GM18861 (cell line): ENCODE data around the gene LIMS3.
"Not testable (repeated sequence)": the region's sequence is repeated elsewhere in the genome, so short reads cannot be mapped to it uniquely, and the experiment has no call there.

Experiments used
- ATAC-seq: cut with Tn5 transposase; IDR thresholded peaks from one replicate; pipeline ENCODE4 v1.9.1; 2021; ENCODE audit not compliant: unreplicated experiment

The LIMS3 gene

DNA sequence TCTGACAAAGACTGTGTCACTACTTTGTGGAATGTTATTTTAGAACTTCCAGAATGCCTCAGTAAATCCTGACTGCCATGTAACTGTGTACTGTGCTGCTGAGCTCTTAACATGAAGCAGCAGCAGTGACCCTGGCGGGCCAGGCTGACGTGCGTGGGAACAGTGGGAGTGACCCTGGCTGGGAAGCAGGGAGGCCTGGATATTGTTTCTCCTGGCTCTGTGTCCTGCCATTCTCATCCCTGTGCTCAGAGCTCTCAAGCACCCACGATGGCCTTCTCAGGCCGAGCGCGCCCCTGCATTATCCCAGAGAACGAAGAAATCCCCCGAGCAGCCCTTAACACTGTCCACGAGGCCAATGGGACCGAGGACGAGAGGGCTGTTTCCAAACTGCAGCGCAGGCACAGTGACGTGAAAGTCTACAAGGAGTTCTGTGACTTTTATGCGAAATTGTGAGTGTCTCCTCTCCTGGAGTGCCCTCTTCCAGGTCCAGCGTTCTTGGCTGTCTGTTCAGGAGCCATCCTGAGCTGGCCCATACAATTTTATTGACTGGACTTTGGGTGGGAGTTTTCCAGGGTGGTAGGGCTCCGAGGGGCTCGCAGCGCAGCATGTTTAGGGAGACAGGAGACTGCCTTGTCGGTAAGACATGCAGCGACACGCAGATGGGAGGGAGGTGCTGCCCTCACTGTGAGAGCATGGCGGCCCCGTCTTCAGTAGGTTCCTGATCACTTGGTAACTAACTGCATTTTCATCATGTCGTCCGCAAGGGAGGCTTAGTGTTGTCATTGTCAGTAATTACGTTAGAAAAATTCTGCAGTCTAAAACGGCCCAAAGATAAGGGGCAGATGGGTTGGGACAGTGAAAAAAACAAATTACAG, at the start of gene LIMS3:
TSS of gene LIMS3 (plus strand) at position 227 of the 875 bp plus-strand sequence. CDS start at position 268, 41 bp downstream.
- not testable (repeated sequence) for ATAC-seq

GRCh38 chr2:109871129-109871751, 27.2 kb upstream of the LIMS3 start:
- peak; percentile 80 for ATAC-seq

- ATAC-seq = not testable (repeated sequence)
These were observed 21.9 kb upstream of the LIMS3 start for GRCh38 chr2:109876625-109877024.

- ATAC-seq = not testable (repeated sequence)
These were observed 16.4 kb upstream of the LIMS3 start for GRCh38 chr2:109882112-109882511.

- ATAC-seq = not testable (repeated sequence)
These were observed 10.1 kb upstream of the LIMS3 start for GRCh38 chr2:109888414-109888813.

GRCh38 chr2:109889909-109890308, 8.6 kb upstream of the LIMS3 start:
- ATAC-seq = not testable (repeated sequence)

- not testable (repeated sequence) for ATAC-seq
These were observed 7.5 kb upstream of the LIMS3 start for GRCh38 chr2:109891024-109891423.

GRCh38 chr2:109893736-109894135, 4.8 kb upstream of the LIMS3 start:
- not testable (repeated sequence) for ATAC-seq

DNA sequence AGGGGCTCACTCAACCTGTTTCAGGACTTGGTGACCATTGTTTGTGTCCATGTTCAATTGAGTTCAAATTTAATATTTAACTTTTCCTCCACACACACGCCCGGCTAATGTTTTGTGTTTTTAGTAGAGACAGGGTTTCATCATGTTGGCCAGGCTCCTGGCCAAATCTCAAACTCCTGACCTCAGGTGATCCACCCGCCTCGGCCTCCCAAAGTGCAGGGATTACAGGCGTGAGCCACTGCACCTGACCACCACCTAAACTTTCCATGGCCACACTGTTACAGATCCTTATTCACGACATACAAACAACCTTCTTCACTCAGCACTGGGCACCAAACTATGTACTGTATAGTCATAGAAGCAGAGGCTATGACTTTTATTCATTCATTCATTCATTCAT, 4.3 kb upstream of the LIMS3 start:
- not testable (repeated sequence) for ATAC-seq

DNA sequence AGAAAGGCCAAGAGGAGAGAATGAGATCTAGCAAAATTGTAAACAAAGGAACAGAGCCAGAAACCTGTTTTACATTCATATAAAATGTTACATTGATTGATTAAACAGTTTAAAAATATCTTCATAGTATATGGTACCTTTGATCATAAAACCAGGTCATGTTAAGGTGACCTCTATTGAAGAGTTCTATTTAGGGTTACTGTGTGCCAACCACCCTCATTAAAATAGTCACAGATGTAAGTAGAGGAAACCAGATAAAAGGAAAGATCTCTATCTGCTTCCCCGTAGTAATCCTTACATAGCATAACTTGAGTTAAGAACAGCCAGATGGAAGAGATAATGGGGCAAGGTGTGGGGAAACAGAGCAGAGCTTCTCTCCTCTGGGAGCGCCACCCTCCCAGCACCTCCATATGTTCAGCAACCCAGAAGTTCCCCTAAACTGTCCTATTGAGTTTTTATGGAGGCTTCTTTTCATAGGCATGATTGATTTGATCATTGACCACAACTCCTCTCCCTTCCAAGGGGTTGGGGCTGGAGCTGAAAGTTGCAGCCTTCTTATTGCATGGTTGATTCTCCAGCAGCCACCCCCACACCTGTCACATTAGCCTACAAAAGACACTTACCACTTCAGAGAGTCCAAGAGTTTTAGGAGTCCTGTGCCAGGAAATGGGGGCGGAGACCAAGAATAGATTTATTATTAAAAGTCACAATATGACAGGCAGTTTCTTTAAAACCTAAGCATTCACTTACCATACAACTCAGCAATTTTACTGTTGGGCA, 3.2 kb upstream of the LIMS3 start:
- not testable (repeated sequence) for ATAC-seq

DNA sequence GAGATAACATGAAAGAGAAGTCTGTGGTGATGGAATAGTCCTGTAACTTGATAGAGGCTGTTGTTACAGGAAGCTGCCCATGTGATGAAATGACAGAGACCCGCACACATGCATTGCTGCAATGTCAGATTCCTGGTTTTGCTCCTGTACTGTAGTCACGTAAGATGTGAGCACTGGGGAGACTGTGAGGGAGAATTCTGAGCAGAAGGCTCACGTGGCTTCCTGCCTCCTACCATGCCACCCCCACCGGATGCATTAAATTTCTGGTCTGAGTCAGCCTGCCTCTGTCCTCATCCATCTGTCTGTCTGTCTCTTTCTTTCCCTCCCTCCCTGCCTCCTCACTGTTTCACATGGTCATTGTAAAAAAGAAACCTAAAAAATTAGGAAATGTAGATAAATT, 2.3 kb upstream of the LIMS3 start:
- peak; percentile 93 for ATAC-seq

DNA sequence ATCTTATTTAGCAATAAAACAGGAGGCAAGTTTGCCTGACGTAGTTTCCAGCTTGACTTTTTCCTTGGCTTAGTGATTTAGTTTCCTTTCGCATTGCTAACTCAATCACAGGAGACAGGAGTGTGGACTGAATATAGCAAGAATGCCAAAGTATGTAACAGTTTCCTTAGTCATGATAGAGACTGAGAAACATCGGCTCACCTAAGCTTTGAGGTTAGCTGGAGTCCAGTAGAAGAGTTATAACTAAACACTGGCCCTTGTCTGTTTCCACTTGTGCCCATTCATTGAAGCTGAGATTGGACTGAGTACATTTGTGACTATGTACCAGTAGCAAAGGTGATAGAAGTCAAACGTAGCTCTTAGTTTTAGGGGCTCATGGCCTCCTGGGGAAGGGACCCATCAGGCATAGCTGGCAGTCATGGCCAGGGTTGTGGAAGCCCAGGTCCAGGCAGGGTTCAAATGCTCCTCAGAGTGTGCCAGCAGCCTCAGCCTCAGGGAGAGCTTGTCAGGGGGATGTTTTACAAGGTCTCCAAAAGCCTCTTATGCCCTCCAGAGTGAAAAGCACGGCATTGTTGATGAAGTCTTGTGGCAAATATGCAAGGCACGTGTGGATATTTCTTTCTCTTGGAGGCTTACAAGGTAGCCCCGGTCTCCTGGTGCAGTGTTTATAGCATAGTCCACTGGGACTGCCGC, 573 bp upstream of the LIMS3 start:
- ATAC-seq = not testable (repeated sequence)

GRCh38 chr2:109905796-109906195, 7.3 kb downstream of the LIMS3 start:
- ATAC-seq = peak; percentile 85

DNA sequence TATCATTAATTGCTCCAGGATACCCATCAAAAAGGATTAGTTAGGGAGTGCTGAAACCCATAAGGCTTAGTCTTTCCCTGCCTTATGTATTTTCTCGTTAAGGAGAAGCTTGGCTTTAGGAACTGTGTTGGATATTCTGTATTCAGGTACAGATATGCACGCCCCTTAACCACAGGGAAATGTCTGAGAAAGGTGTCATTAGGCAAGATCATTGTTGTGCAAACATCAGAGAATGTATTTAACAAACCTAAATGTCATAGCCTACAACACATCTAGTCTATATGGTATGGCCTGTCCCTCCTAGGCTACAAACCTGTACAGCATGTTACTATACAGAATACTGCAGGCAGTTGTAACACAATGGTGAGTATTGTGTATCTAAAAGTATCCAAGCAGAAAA, 10.1 kb downstream of the LIMS3 start:
- not testable (repeated sequence) for ATAC-seq

DNA sequence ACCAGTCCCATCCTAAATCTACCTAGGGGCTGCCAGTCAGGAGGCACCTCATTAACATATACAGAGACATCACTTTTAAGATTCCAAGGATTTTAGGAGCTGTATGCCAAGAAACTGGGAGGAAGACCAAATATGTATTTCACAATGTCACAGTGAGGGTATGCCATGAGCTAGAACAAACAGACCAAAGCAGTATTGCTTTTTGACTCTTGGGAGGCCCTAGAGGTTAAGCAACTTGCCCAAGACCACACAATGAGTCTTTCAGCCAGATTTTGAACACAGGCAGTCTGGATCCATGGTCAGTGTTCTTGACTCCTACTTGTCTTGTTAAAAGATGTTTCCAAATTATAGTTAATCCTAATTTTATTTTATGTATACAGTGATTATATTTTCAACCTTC, 12.3 kb downstream of the LIMS3 start:
- not testable (repeated sequence) for ATAC-seq

DNA sequence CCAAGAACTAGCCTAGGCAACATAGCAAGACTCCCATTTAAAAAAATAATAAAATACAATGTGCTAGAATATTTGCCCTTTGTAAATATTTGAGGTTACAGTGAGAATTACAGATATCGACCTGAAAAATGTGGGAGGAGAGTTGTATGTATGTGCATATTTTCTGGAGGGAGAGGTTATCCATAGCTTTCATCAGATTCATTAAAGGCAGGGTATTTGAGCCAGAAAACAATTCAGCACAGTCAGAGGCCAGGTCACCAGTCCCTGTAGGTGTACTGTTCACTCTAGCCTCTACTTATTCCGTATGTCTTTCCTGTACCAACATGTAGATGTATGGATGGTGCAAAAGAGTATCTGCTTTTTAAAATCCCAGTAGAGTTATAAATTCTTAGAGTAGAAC, 15.4 kb downstream of the LIMS3 start:
- ATAC-seq = not testable (repeated sequence)

DNA sequence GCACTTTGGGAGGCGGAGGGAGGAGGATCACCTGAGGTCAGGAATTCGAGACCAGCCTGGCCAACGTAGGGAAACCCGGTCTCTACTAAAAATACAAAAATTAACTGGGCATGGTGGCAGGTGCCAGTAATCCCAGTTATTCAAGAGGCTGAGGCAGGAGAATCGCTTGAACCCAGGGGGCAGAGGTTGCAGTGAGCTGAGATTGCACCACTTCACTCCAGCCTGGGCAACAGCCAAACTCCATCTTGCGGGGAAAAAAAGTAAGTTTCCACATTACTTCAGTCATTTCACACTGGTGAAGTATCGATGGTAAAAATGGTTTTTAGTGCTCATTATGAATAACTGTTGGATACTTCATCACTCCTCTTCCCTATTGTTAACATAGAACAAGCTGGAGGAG, 16.1 kb downstream of the LIMS3 start:
- ATAC-seq = not testable (repeated sequence)

DNA sequence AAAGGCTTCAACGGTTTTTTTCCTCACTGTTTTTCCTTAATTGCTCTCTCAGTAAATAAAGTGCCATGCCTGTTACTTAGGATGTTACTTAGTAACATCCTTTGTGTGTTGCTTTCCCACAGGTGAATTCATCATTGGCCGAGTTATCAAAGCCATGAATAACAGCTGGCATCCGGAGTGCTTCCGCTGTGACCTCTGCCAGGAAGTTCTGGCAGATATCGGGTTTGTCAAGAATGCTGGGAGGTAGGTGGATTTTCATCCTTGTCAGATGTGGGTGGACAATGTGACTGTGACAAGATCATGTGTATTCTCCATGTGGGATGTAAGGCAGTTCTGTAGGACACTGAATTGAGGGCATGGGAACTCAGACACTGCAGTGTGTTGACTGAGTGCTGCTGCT, 17.3 kb downstream of the LIMS3 start:
- not testable (repeated sequence) for ATAC-seq

DNA sequence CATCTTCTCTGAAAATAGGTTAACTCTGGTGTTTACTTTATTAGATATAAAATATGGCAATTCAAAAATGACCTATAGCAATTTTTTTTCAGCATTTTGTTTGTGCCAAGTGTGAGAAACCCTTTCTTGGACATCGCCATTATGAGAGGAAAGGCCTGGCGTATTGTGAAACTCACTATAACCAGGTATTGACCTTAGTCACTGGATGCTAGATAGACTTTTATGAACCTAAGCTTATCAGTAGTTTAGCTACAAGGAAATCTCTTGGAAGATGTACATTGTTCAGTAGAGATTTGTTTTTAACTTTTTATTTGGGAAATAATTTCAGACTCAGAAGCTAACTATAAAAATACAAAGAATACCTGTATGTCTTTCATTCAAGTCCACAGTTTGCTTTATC, 21.7 kb downstream of the LIMS3 start:
- not testable (repeated sequence) for ATAC-seq

DNA sequence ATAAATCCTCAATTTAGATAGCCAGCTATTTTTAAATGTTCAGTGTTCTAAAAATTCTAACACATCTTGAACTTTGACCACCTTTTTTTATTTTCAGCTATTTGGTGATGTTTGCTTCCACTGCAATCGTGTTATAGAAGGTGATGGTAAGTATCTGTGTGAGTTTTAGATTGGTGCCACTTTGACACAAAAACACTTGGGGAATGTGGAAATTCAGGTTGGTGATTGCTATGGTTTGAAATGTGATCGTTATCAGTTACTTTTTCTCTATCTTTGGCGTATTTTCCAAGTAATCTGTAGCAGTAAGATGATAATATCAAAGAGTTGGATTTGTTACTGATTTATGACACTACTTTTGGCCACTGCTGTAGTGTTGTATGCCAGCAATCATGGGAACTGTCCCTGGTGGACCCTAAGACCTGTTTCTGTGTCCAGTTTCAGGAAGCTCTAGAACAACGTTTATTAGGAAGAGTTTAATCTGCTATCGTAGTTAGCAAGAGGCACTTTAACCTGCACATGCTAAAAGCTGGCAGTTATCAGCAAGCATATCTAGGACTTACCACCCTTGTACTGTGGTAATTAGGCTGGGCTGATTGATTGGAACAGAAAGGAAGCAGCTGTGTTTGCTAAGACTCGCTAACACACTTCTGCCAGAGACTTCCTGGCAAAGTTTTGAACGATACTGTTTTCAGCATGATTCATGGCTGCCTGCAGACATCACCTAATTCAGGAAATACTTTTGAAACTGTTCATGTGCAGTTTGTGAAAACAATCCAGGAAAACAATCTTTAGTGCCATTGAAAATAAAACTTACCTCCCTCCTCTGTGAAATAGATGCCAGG, 23.3 kb downstream of the LIMS3 start:
- ATAC-seq = not testable (repeated sequence)
